Stimulated activated CD4-positive, alpha-beta T cell treated with anti-CD3 and anti-CD28 coated beads, Interleukin-12 subunit alpha, Interleukin-12 subunit beta, amount 100 ng/mL, for 24 hours (primary cell): ENCODE results near the gene PTPRD.
"Not testable (repeated sequence)": the region's sequence is repeated elsewhere in the genome, so short reads cannot be mapped to it uniquely, and the experiment has no call there.

Experiments
- DNase-seq, 2 experiments: peaks; one replicate each; pipeline ENCODE4 v3.0.0-alpha.2; 2020; ENCODE audit warnings: low read depth in 2 of 2

The PTPRD gene

GRCh38 chr9:9173264-9173663 is 1439.5 kb downstream of the PTPRD start:
- DNase-seq: no peak

GRCh38 chr9:9170439-9171134 is 1442.2 kb downstream of the PTPRD start:
- DNase-seq: no peak

GRCh38 chr9:9142001-9142400 is 1470.8 kb downstream of the PTPRD start:
- no peak for DNase-seq

- no peak for DNase-seq
Measured at GRCh38 chr9:9133526-9133925, 1479.3 kb downstream of the PTPRD start.

- no peak for DNase-seq
Measured at GRCh38 chr9:9124616-9125015, 1488.2 kb downstream of the PTPRD start.

GRCh38 chr9:9122230-9122875 is 1490.4 kb downstream of the PTPRD start:
- no peak for DNase-seq

- no peak for DNase-seq
Measured at GRCh38 chr9:9117866-9118265, 1494.9 kb downstream of the PTPRD start.

- DNase-seq: no peak
Measured at GRCh38 chr9:9112001-9112720, 1500.6 kb downstream of the PTPRD start.

GRCh38 chr9:9108641-9109040 is 1504.2 kb downstream of the PTPRD start:
- no peak for DNase-seq

GRCh38 chr9:9102295-9102694 is 1510.5 kb downstream of the PTPRD start:
- DNase-seq: no peak

GRCh38 chr9:9100070-9100469 is 1512.7 kb downstream of the PTPRD start:
- DNase-seq: no peak

GRCh38 chr9:9099646-9100045 is 1513.2 kb downstream of the PTPRD start:
- no peak for DNase-seq

GRCh38 chr9:9097254-9097653 is 1515.5 kb downstream of the PTPRD start:
- DNase-seq: not testable (repeated sequence)

GRCh38 chr9:9091387-9091786 is 1521.4 kb downstream of the PTPRD start:
- DNase-seq: no peak

GRCh38 chr9:9079473-9079872 is 1533.3 kb downstream of the PTPRD start:
- no peak for DNase-seq

GRCh38 chr9:9078301-9078700 is 1534.5 kb downstream of the PTPRD start:
- DNase-seq: no peak

GRCh38 chr9:9061627-9062026 is 1551.2 kb downstream of the PTPRD start:
- no peak for DNase-seq

- DNase-seq: no peak
Measured at GRCh38 chr9:9054354-9054992, 1558.3 kb downstream of the PTPRD start.

GRCh38 chr9:9045572-9045971 is 1567.2 kb downstream of the PTPRD start:
- no peak for DNase-seq

- no peak for DNase-seq
Measured at GRCh38 chr9:9045072-9045471, 1567.7 kb downstream of the PTPRD start.

- DNase-seq: not testable (repeated sequence)
Measured at GRCh38 chr9:9043788-9044187, 1569.0 kb downstream of the PTPRD start.

- no peak for DNase-seq
Measured at GRCh38 chr9:9041756-9042155, 1571.0 kb downstream of the PTPRD start.
